ACHN (cell line): ENCODE measurements around the gene PLCH1.

Source experiments
- DNase-seq: peaks from one replicate; pipeline ENCODE4 v3.0.0-alpha.2; 2015
- in situ Hi-C: cut with HindIII; loops from 2 replicates; pipeline ENCODE4 v1.10.0; 2017; ENCODE audit warnings: low sequenced_read_pairs, low pct_ligation_motif_present, low pct_unique_long_range_greater_than_20kb

Gene PLCH1

GRCh38 chr3:155744626-155745324 lies at the start of gene PLCH1:
TSS of gene PLCH1 (minus strand) at chr3:155745071. CDS start at chr3:155704224, 40,847 bp downstream.
- in situ Hi-C loops: no loop called here
- DNase-seq: peak; percentile 83

GRCh38 chr3:155792532-155792931 lies 47.7 kb upstream of the PLCH1 start:
- in situ Hi-C loops: no loop called here
- no peak for DNase-seq

- in situ Hi-C loops: no loop called here
- DNase-seq: no peak
Observed at GRCh38 chr3:155791190-155791589, 46.3 kb upstream of the PLCH1 start.

- in situ Hi-C loops: no loop called here
- no peak for DNase-seq
Observed at GRCh38 chr3:155790272-155790925, 45.5 kb upstream of the PLCH1 start.

GRCh38 chr3:155785662-155786295 lies 40.9 kb upstream of the PLCH1 start:
- DNase-seq: no peak
- in situ Hi-C loops: no loop called here

GRCh38 chr3:155782390-155782953 lies 37.6 kb upstream of the PLCH1 start:
- DNase-seq: no peak

GRCh38 chr3:155780291-155780690 lies 35.4 kb upstream of the PLCH1 start:
- no peak for DNase-seq
- in situ Hi-C loops: no loop called here

More at GRCh38 chr3:155782390-155782953, 37.6 kb upstream of the PLCH1 start:
- in situ Hi-C loops: no loop called here

GRCh38 chr3:155778462-155778861 lies 33.6 kb upstream of the PLCH1 start:
- no peak for DNase-seq
- in situ Hi-C loops: no loop called here

GRCh38 chr3:155772801-155773200 lies 27.9 kb upstream of the PLCH1 start:
- in situ Hi-C loops: no loop called here

GRCh38 chr3:155771126-155771525 lies 26.3 kb upstream of the PLCH1 start:
- in situ Hi-C loops: no loop called here
- no peak for DNase-seq

More at GRCh38 chr3:155772801-155773200, 27.9 kb upstream of the PLCH1 start:
- DNase-seq: no peak

- no peak for DNase-seq
- in situ Hi-C loops: no loop called here
Observed at GRCh38 chr3:155766206-155766605, 21.3 kb upstream of the PLCH1 start.

- DNase-seq: no peak
- in situ Hi-C loops: no loop called here
Observed at GRCh38 chr3:155763870-155764463, 19.1 kb upstream of the PLCH1 start.

GRCh38 chr3:155760653-155761052 lies 15.8 kb upstream of the PLCH1 start:
- in situ Hi-C loops: no loop called here
- no peak for DNase-seq

GRCh38 chr3:155757577-155757976 lies 12.7 kb upstream of the PLCH1 start:
- in situ Hi-C loops: no loop called here

GRCh38 chr3:155753038-155753639 lies 8.3 kb upstream of the PLCH1 start:
- DNase-seq: peak; percentile 39
- in situ Hi-C loops: no loop called here

More at GRCh38 chr3:155757577-155757976, 12.7 kb upstream of the PLCH1 start:
- no peak for DNase-seq

GRCh38 chr3:155748611-155749365 lies 3.9 kb upstream of the PLCH1 start:
- in situ Hi-C loops: no loop called here
- no peak for DNase-seq

GRCh38 chr3:155747946-155748290 lies 3.0 kb upstream of the PLCH1 start:
- DNase-seq: no peak
- in situ Hi-C loops: no loop called here
